SK-N-SH treated with all-trans-retinoic acid at 6 μM for 48 hours (cell line): ENCODE results near the gene GMCL2.

ENCODE experiments used
- ATAC-seq: fragments of 200-7000 bp; cut with Tn5 transposase; 3 replicates; pipeline ENCODE4 v1.9.1; 2020; ENCODE audit warnings: mild to moderate bottlenecking, moderate library complexity
- BACH2 ChIP-seq: fragments of 250-450 bp; sonication (Bioruptor Pico); IDR thresholded peaks from 2 replicates; pipeline ENCODE4 v1.9.0; 2021; ENCODE audit warnings: mild to moderate bottlenecking, borderline replicate concordance
- CSDC2 ChIP-seq: fragments of 250-450 bp; sonication (Bioruptor Pico); IDR thresholded peaks from 2 replicates; pipeline ENCODE4 v1.5.0; 2020; ENCODE audit warnings: mild to moderate bottlenecking, moderate library complexity
- ESRRG ChIP-seq: fragments of 250-450 bp; sonication (Bioruptor Pico); IDR thresholded peaks from 2 replicates; pipeline ENCODE4 v1.6.1; 2021; ENCODE audit warnings: mild to moderate bottlenecking
- GLIS3 ChIP-seq: fragments of 250-450 bp; sonication (Bioruptor Pico); IDR thresholded peaks from 2 replicates; pipeline ENCODE4 v1.5.0; 2020; ENCODE audit warnings: mild to moderate bottlenecking, moderate library complexity
- ISL1 ChIP-seq: fragments of 250-450 bp; sonication (Bioruptor Pico); IDR thresholded peaks from 2 replicates; pipeline ENCODE4 v2.1.2; 2022; ENCODE audit warnings: mild to moderate bottlenecking, moderate library complexity
- PPARA ChIP-seq: fragments of 250-450 bp; sonication (Bioruptor Pico); IDR thresholded peaks from 2 replicates; pipeline ENCODE4 v1.5.0; 2020; ENCODE audit warnings: mild to moderate bottlenecking, borderline replicate concordance
- TOX ChIP-seq: fragments of 250-450 bp; sonication (Bioruptor Pico); IDR thresholded peaks from 2 replicates; pipeline ENCODE4 v1.8.0; 2021; ENCODE audit warnings: mild to moderate bottlenecking, moderate library complexity, borderline replicate concordance
- ZC3H10 ChIP-seq: fragments of 250-450 bp; sonication (Bioruptor Pico); IDR thresholded peaks from 2 replicates; pipeline ENCODE4 v1.5.1; 2021; ENCODE audit warnings: mild to moderate bottlenecking, moderate library complexity
- ZFP3 ChIP-seq: fragments of 250-450 bp; sonication (Bioruptor Pico); IDR thresholded peaks from 2 replicates; pipeline ENCODE4 v1.5.0; 2020; ENCODE audit warnings: mild to moderate bottlenecking, moderate library complexity
- ZFP30 ChIP-seq: fragments of 450-650 bp; formaldehyde crosslinking; IDR thresholded peaks from 2 replicates; pipeline ENCODE4 v1.5.0; 2022; ENCODE audit warnings: mild to moderate bottlenecking, moderate library complexity
- ZNF565 ChIP-seq: fragments of 450-650 bp; formaldehyde crosslinking; conservative IDR thresholded peaks from 2 replicates; pipeline ENCODE4 v1.5.0; 2020; ENCODE audit warnings: low read depth, mild to moderate bottlenecking, moderate library complexity
- ZNF8 ChIP-seq: fragments of 450-650 bp; formaldehyde crosslinking; IDR thresholded peaks from 2 replicates; pipeline ENCODE4 v1.5.0; 2020; ENCODE audit warnings: mild to moderate bottlenecking, moderate library complexity
- TF ChIP-seq, protein P1 (sequence below): fragments of 250-450 bp; sonication (Bioruptor Pico); IDR thresholded peaks from 2 replicates; pipeline ENCODE4 v1.8.0; 2020; ENCODE audit warnings: mild to moderate bottlenecking, moderate library complexity, borderline replicate concordance
- TF ChIP-seq, protein P2 (sequence below): fragments of 250-450 bp; sonication (Bioruptor Pico); IDR thresholded peaks from 2 replicates; pipeline ENCODE4 v1.5.0; 2020; ENCODE audit warnings: mild to moderate bottlenecking, moderate library complexity
- TF ChIP-seq, protein P3 (sequence below): fragments of 250-450 bp; sonication (Bioruptor Pico); IDR thresholded peaks from 2 replicates; pipeline ENCODE4 v1.5.1; 2020; ENCODE audit warnings: low read depth, mild to moderate bottlenecking, moderate library complexity
- TF ChIP-seq, protein P4 (sequence below): fragments of 250-450 bp; sonication (Bioruptor Pico); IDR thresholded peaks from 2 replicates; pipeline ENCODE4 v1.5.1; 2021; ENCODE audit warnings: mild to moderate bottlenecking, moderate library complexity

Gene GMCL2

DNA sequence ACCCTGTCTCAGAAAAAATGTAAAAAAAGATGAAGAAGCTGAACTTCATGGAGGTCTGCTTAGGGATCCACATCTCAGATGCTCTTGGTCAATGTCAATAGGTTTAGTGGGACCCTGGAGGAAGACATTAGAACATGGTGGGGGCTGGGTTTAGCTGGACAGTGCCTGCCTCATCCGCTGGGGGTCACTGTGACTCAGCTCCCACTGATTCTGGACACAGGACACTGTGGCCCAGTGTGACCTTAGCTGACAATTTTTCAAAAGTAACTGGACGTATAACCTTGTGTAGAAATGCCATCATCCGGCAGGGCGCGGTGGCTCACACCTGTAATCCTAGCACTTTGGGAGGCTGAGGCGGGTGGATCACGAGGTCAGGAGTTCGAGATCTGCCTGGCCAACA lies 9.8 kb upstream of the GMCL2 start (continued):
- TF ChIP-seq, protein P1, sequence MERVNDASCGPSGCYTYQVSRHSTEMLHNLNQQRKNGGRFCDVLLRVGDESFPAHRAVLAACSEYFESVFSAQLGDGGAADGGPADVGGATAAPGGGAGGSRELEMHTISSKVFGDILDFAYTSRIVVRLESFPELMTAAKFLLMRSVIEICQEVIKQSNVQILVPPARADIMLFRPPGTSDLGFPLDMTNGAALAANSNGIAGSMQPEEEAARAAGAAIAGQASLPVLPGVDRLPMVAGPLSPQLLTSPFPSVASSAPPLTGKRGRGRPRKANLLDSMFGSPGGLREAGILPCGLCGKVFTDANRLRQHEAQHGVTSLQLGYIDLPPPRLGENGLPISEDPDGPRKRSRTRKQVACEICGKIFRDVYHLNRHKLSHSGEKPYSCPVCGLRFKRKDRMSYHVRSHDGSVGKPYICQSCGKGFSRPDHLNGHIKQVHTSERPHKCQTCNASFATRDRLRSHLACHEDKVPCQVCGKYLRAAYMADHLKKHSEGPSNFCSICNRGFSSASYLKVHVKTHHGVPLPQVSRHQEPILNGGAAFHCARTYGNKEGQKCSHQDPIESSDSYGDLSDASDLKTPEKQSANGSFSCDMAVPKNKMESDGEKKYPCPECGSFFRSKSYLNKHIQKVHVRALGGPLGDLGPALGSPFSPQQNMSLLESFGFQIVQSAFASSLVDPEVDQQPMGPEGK (CRISPR knock-in tag): no peak
- TF ChIP-seq, protein P2, sequence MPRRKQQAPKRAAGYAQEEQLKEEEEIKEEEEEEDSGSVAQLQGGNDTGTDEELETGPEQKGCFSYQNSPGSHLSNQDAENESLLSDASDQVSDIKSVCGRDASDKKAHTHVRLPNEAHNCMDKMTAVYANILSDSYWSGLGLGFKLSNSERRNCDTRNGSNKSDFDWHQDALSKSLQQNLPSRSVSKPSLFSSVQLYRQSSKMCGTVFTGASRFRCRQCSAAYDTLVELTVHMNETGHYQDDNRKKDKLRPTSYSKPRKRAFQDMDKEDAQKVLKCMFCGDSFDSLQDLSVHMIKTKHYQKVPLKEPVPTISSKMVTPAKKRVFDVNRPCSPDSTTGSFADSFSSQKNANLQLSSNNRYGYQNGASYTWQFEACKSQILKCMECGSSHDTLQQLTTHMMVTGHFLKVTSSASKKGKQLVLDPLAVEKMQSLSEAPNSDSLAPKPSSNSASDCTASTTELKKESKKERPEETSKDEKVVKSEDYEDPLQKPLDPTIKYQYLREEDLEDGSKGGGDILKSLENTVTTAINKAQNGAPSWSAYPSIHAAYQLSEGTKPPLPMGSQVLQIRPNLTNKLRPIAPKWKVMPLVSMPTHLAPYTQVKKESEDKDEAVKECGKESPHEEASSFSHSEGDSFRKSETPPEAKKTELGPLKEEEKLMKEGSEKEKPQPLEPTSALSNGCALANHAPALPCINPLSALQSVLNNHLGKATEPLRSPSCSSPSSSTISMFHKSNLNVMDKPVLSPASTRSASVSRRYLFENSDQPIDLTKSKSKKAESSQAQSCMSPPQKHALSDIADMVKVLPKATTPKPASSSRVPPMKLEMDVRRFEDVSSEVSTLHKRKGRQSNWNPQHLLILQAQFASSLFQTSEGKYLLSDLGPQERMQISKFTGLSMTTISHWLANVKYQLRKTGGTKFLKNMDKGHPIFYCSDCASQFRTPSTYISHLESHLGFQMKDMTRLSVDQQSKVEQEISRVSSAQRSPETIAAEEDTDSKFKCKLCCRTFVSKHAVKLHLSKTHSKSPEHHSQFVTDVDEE (CRISPR knock-in tag): no peak
- no peak for TF ChIP-seq CSDC2 (CRISPR knock-in tag)
- TF ChIP-seq, all 23 proteins: peak for 0

DNA sequence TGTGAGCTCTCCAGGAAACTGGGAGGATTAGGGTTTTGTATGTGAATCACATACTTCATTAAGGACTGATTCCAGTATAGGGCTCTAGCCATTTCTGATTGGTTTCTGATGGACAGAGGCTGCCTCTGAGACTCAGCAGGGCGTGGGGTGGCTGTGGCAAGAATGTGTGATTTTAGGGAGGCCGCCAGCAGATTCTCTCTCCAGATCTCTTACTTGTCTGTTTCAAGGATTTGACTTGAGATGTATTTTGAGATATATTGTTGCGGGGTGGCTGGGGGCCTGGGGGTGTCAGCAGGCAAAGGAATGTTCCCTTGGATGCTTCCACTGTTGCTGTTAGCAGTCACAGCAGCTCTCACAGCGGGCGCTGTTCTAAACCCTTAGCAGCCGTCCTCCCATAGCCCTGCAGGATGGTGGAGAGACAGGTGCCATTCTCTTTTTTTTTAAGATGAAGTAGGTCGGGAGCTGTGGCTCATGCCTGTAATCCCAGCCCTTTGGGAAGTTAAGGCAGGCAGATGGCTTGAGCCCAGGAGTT lies 9.2 kb upstream of the GMCL2 start:
- TF ChIP-seq ZNF8 (CRISPR knock-in tag) (no peak), ZC3H10 (CRISPR knock-in tag) (no peak), TOX (no peak), PPARA (CRISPR knock-in tag) (no peak), ISL1 (CRISPR knock-in tag) (no peak), ZFP30 (CRISPR knock-in tag) (no peak), CSDC2 (CRISPR knock-in tag) (no peak), ESRRG (CRISPR knock-in tag) (no peak), ZNF565 (CRISPR knock-in tag) (no peak), BACH2 (CRISPR knock-in tag) (no peak)
- TF ChIP-seq, protein P3, sequence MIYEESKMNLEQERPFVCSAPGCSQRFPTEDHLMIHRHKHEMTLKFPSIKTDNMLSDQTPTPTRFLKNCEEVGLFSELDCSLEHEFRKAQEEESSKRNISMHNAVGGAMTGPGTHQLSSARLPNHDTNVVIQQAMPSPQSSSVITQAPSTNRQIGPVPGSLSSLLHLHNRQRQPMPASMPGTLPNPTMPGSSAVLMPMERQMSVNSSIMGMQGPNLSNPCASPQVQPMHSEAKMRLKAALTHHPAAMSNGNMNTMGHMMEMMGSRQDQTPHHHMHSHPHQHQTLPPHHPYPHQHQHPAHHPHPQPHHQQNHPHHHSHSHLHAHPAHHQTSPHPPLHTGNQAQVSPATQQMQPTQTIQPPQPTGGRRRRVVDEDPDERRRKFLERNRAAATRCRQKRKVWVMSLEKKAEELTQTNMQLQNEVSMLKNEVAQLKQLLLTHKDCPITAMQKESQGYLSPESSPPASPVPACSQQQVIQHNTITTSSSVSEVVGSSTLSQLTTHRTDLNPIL (CRISPR knock-in tag): no peak
- TF ChIP-seq, protein P1 (CRISPR knock-in tag): no peak
- TF ChIP-seq, protein P4, sequence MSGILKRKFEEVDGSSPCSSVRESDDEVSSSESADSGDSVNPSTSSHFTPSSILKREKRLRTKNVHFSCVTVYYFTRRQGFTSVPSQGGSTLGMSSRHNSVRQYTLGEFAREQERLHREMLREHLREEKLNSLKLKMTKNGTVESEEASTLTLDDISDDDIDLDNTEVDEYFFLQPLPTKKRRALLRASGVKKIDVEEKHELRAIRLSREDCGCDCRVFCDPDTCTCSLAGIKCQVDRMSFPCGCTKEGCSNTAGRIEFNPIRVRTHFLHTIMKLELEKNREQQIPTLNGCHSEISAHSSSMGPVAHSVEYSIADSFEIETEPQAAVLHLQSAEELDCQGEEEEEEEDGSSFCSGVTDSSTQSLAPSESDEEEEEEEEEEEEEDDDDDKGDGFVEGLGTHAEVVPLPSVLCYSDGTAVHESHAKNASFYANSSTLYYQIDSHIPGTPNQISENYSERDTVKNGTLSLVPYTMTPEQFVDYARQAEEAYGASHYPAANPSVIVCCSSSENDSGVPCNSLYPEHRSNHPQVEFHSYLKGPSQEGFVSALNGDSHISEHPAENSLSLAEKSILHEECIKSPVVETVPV (CRISPR knock-in tag): no peak
- no peak for ATAC-seq

DNA sequence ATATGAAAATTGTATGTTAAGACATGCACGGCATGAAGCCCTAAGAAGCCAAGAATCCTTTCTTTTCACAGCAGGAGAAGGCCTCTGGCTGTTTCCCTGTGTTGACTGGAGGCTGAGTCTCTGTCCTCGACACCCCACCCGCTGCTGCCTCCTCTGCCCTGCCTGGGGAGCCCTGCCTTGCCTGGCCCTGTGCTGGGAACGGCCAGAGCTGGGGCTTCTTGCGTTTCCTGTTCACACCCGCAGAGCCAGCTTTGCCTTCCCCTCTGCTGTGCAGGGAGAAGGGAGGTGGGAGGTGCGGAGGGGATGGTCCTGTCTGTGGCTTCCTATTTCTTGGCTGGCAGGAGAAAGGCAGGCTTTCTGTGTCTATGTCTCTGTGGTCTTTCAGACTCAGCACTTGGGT lies 6.9 kb upstream of the GMCL2 start:
- ATAC-seq: no peak
- TF ChIP-seq CSDC2 (CRISPR knock-in tag) (no peak), ZC3H10 (CRISPR knock-in tag) (no peak), ZFP30 (CRISPR knock-in tag) (no peak), ZFP3 (no peak), GLIS3 (no peak), PPARA (CRISPR knock-in tag) (no peak)
- TF ChIP-seq, protein P1 (CRISPR knock-in tag): no peak
- TF ChIP-seq, protein P2 (CRISPR knock-in tag): no peak
- TF ChIP-seq, all 23 proteins: peak for 0
